Fibroblast of skin of abdomen (primary cell): ENCODE results near the gene ACO2.

Experiments
- DNase-seq: peaks from one replicate; pipeline ENCODE4 v3.0.0-alpha.2; 2013

The ACO2 gene

GRCh38 chr22:41491374-41492100 lies 22.6 kb downstream of the ACO2 start:
- peak; percentile 39 for DNase-seq

GRCh38 chr22:41498303-41498835 lies 29.5 kb downstream of the ACO2 start:
- no peak for DNase-seq

- no peak for DNase-seq
Observed at GRCh38 chr22:41499624-41500280, 30.8 kb downstream of the ACO2 start.

- DNase-seq, result no peak
Observed at GRCh38 chr22:41500303-41500702, 31.4 kb downstream of the ACO2 start.

GRCh38 chr22:41501209-41501608 lies 32.3 kb downstream of the ACO2 start:
- DNase-seq, result no peak

GRCh38 chr22:41504397-41504796 lies 35.5 kb downstream of the ACO2 start:
- peak; percentile 21 for DNase-seq

GRCh38 chr22:41504816-41505215 lies 35.9 kb downstream of the ACO2 start:
- DNase-seq, result no peak

- DNase-seq, result no peak
Observed at GRCh38 chr22:41505511-41506220, 36.7 kb downstream of the ACO2 start.

- no peak for DNase-seq
Observed at GRCh38 chr22:41507330-41508063, 38.6 kb downstream of the ACO2 start.

GRCh38 chr22:41508770-41509170 lies 39.9 kb downstream of the ACO2 start:
- no peak for DNase-seq

GRCh38 chr22:41511521-41511968 lies 42.6 kb downstream of the ACO2 start:
- DNase-seq, result no peak

GRCh38 chr22:41512421-41513194 lies 43.7 kb downstream of the ACO2 start:
- DNase-seq, result peak; percentile 75

GRCh38 chr22:41513391-41513790 lies 44.5 kb downstream of the ACO2 start:
- DNase-seq, result no peak

- no peak for DNase-seq
Observed at GRCh38 chr22:41516462-41516861, 47.5 kb downstream of the ACO2 start.

GRCh38 chr22:41517172-41518047 lies 48.5 kb downstream of the ACO2 start:
- DNase-seq, result peak; percentile 49

- no peak for DNase-seq
Observed at GRCh38 chr22:41518048-41518347, 49.1 kb downstream of the ACO2 start.

GRCh38 chr22:41521126-41521525 lies 52.2 kb downstream of the ACO2 start:
- DNase-seq, result no peak

- no peak for DNase-seq
Observed at GRCh38 chr22:41522813-41523212, 53.9 kb downstream of the ACO2 start.

- peak; percentile 22 for DNase-seq
Observed at GRCh38 chr22:41523464-41524221, 54.7 kb downstream of the ACO2 start.

- no peak for DNase-seq
Observed at GRCh38 chr22:41524251-41524661, 55.3 kb downstream of the ACO2 start.
